ENCODE measurements around the gene AQP11. TPM values are rescaled to one million over a fixed set of nuclear protein-coding genes. Genes with fewer than 3 reads are reported as not detected.
"Not testable (repeated sequence)": the region's sequence is repeated elsewhere in the genome, so short reads cannot be mapped to it uniquely, and the experiment has no call there.

AQP11 gene
- total RNA-seq, 4 donors from 2014 or later: 0.55 to 0.76 (median 0.59) TPM; not detected in 1

DNA sequence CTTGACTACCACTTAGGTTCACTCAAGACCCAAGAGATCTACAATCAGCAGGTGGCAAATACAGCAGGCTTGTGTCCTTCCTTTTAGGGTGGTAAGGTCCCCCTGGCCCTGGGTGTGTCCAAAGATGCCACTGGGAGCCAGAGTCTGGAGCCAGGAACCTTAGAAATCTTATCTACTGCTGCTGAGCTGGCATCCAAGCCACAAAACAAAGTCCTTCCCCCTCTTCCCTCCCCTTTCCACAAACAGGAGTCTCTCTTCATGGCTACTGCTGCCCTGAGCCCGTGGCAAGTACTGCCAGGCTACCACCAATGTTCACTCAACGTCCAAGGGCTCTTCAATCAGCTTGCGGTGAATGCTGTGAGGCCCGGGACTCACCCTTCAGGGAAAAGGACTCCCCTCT lies 21.4 kb upstream of the AQP11 start:
- TF ChIP-seq EP300 (IDR thresholded peaks at IDR 0.05): no peak
- no peak for TF ChIP-seq POLR2AphosphoS5 (IDR thresholded peaks at IDR 0.05)
- TF ChIP-seq, protein P1, sequence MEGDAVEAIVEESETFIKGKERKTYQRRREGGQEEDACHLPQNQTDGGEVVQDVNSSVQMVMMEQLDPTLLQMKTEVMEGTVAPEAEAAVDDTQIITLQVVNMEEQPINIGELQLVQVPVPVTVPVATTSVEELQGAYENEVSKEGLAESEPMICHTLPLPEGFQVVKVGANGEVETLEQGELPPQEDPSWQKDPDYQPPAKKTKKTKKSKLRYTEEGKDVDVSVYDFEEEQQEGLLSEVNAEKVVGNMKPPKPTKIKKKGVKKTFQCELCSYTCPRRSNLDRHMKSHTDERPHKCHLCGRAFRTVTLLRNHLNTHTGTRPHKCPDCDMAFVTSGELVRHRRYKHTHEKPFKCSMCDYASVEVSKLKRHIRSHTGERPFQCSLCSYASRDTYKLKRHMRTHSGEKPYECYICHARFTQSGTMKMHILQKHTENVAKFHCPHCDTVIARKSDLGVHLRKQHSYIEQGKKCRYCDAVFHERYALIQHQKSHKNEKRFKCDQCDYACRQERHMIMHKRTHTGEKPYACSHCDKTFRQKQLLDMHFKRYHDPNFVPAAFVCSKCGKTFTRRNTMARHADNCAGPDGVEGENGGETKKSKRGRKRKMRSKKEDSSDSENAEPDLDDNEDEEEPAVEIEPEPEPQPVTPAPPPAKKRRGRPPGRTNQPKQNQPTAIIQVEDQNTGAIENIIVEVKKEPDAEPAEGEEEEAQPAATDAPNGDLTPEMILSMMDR (IDR thresholded peaks at IDR 0.05): no peak
- no peak for TF ChIP-seq POLR2A (IDR thresholded peaks at IDR 0.05)
- no peaks in the 10 kb centered on the region for H3K36me3 ChIP-seq
- no peaks in the 10 kb centered on the region for H3K4me1 ChIP-seq
- no peak overlapping the region for H3K4me3 ChIP-seq
- H3K27me3 ChIP-seq: no peaks in the 10 kb centered on the region
- H3K27ac ChIP-seq: no peak overlapping the region
- no peak for DNase-seq (ENCODE audit: low spot score in 2 of 2)
- WGBS: 91% methylated on average over 4 of the region's 4 CpGs
- H3K9me3 ChIP-seq: no peaks in the 10 kb centered on the region

DNA sequence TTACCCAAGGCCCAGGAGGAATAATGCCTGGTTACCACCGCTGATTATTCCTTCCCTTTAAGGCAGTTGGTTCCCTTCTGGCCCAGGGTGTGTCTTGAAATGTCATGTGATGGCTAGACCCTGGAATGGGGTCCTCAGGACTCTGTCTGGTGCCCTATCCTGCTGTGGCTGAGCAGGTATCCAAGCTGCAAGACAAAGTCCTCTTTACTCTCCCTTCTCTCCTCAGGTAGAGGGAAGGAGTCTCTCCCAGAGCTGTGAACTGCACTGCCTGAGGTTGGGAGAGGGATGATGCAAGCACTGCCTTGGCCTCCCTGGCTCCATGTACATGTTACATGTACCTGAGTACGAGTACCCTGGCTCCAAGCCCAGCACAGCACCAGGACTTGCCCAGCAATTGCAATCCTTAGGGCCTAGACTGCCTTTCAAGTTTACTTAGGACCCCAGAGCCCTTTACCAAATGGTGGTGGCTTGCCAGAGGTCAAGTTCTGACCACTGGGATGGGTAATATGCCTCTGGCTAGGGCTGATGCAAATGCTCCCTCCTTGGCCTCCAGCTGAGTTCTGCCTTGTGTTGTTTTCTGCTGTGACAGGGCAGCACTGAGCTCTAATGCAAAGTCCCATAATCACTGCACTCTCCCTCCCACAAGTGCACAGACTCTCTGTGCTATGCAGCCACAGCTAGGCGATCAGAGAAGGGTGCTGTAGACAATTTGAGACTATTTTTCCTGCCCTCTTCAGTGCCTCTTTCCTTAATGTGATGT lies 20.7 kb upstream of the AQP11 start:
- Histone ChIP-seq H3K27ac (no peak overlapping the region), H3K27me3 (no peaks in the 10 kb centered on the region), H3K4me1 (no peaks in the 10 kb centered on the region), H3K36me3 (no peaks in the 10 kb centered on the region), H3K9me3 (no peaks in the 10 kb centered on the region), H3K4me3 (no peak overlapping the region)
- 92% methylated on average over 2 of the region's 3 CpGs for WGBS
- TF ChIP-seq POLR2A (IDR thresholded peaks at IDR 0.05): no peak
- no peak for TF ChIP-seq POLR2AphosphoS5 (IDR thresholded peaks at IDR 0.05)
- TF ChIP-seq EP300 (IDR thresholded peaks at IDR 0.05): no peak
- no peak for DNase-seq (ENCODE audit: low spot score in 2 of 2)

DNA sequence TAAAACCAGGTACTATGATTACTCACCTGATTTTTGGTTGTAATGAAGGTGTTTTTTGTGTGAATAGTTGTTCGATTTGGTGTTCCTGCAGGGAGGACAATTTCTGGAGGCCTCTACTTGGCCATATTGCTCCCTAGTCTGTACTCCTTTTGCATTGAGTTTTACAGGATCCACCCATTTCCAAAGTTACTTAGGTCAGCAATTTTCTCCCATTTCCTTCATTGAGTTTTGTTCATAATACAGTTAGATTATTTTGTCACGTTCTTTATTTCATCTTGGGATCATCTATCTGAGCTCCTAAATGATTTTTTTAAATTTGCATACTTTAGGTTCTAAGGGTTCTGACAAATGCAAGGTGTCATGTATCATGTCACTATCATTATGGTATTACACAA lies 20.1 kb upstream of the AQP11 start:
- no peak for DNase-seq (ENCODE audit: low spot score in 2 of 2)
- TF ChIP-seq POLR2A (IDR thresholded peaks at IDR 0.05) (no peak), EP300 (IDR thresholded peaks at IDR 0.05) (no peak), POLR2AphosphoS5 (IDR thresholded peaks at IDR 0.05) (no peak)
- TF ChIP-seq, protein P1 (IDR thresholded peaks at IDR 0.05): no peak

DNA sequence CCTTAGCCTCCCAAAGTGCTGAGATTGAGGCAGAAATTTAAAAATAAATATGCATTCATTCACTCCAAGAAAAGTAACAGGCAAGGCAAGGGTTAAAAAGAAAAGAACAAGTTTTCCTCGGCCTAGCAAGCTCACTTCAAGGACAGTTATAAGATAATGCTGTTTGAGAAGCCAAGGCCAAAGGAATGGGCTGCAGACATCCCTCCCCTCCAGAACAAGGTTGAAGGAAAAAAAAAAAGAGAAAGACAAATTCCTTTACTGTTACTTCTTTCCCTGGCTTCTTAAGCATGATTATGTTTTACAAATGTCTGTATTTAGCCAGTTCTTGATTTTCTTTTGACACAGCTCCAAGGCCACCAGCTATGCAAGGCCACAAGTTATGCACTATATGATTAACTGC lies 18.9 kb upstream of the AQP11 start:
- not testable (repeated sequence) for DNase-seq (ENCODE audit: low spot score in 2 of 2); H3K4me3 ChIP-seq; H3K36me3 ChIP-seq; H3K9me3 ChIP-seq; H3K27ac ChIP-seq; H3K4me1 ChIP-seq; H3K27me3 ChIP-seq
- WGBS: 23% methylated on average over 1 of the region's 1 CpG

More for the DNA sequence above, 20.1 kb upstream of the AQP11 start:
- Histone ChIP-seq H3K9me3 (no peaks in the 10 kb centered on the region), H3K36me3 (no peaks in the 10 kb centered on the region), H3K4me3 (no peak overlapping the region), H3K27ac (no peak overlapping the region), H3K4me1 (no peaks in the 10 kb centered on the region), H3K27me3 (no peaks in the 10 kb centered on the region)
- 89% methylated on average over 2 of the region's 2 CpGs for WGBS

DNA sequence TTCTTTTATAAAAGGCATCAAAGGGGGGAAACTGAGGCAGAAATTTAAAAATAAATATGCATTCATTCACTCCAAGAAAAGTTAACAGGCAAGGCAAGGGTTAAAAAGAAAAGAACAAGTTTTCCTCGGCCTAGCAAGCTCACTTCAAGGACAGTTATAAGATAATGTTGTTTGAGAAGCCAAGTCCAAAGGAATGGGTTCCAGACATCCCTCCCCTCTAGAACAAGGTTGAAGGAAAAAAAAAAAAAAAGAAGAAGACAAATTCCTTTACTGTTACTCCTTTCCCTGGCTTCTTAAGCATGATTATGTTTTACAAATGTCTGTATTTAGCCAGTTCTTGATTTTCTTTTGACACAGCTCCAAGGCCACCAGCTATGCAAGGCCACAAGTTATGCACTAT lies 14.3 kb upstream of the AQP11 start:
- H3K27ac ChIP-seq; H3K4me3 ChIP-seq; H3K27me3 ChIP-seq; H3K36me3 ChIP-seq; H3K9me3 ChIP-seq; H3K4me1 ChIP-seq; DNase-seq (ENCODE audit: low spot score in 2 of 2): not testable (repeated sequence)
- 7% methylated on average over 1 of the region's 1 CpG for WGBS

DNA sequence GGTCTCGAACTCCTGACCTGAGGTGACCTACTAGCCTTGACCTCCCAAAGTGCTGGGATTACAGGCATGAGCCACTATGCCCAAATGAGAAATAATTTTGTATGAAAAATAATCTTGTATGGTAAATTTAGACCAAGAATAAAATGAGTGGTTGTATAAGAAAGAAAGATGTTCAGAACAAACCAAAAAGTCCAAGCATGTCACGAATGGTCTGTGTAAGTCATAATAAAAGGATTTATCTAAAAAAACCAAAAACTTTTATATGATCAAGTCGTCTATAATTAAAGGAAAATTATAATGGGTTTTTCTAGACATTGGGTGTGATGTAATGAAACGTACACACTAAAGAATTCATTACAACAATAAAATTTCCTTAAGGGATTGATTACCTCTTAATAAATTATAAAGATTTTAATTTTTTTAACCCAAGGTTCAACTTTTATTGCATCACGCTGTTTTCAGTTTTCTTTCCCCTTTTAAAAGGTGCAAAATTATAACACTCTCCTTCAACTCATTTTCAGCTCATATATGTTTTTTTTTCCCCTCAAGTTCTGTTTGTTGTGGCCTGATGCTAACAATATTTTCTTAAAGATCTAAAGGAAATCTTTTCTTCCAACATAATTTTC lies 8.9 kb upstream of the AQP11 start:
- no peak for DNase-seq (ENCODE audit: low spot score in 2 of 2)
- Histone ChIP-seq H3K4me3 (no peak overlapping the region), H3K9me3 (peaks cover 12% of the 10 kb centered on the region), H3K27ac (no peak overlapping the region), H3K27me3 (no peaks in the 10 kb centered on the region), H3K36me3 (no peaks in the 10 kb centered on the region), H3K4me1 (no peaks in the 10 kb centered on the region)
- 87% methylated on average over 5 of the region's 5 CpGs for WGBS
- TF ChIP-seq, protein P1 (IDR thresholded peaks at IDR 0.05): no peak
- TF ChIP-seq POLR2AphosphoS5 (IDR thresholded peaks at IDR 0.05) (no peak), EP300 (IDR thresholded peaks at IDR 0.05) (no peak), POLR2A (IDR thresholded peaks at IDR 0.05) (no peak)

Data from suprapubic skin (tissue), 4 donors.